OCI-LY7 (cell line): ENCODE results near the gene APOO. TPM values are rescaled to one million over a fixed set of nuclear protein-coding genes. Genes with fewer than 3 reads are reported as not detected.
"Not testable (repeated sequence)": the region's sequence is repeated elsewhere in the genome, so short reads cannot be mapped to it uniquely, and the experiment has no call there.

Experiments used
- BruUV-seq: library from RNA; stranded (reverse); fragments of 400-500 nt; replicated peaks from 2 replicates; lab custom pipeline; 2021; lab: Mats Ljungman, UMichigan
- CTCF ChIA-PET: fragments of 300-600 bp; sonication (Branson Sonifier 250); formaldehyde crosslinking; loops from one replicate; lab custom pipeline; 2022; ENCODE audit warnings: antibody characterized with exemption; ENCODE audit not compliant: unreplicated experiment; lab: Charles Lee
- POLR2A ChIA-PET: fragments of 300-600 bp; sonication (Branson Sonifier 250); formaldehyde crosslinking; loops from one replicate; lab custom pipeline; 2022; ENCODE audit warnings: antibody characterized with exemption; lab: Charles Lee
- DNase-seq: peaks from one replicate; pipeline ENCODE4 v3.0.0-alpha.2; 2015; ENCODE audit warnings: low spot score
- H2AFZ ChIP-seq: fragments of 200-600 bp; sonication (generic), shearing (Covaris generic); 2 replicates; pipeline ENCODE4 v1.6.1; 2014; ENCODE audit warnings: mild to moderate bottlenecking, antibody characterized with exemption, low read length, moderate library complexity
- H3K27ac ChIP-seq: fragments of 200-600 bp; sonication (generic); 2 replicates; pipeline ENCODE4 v1.5.1; 2014; ENCODE audit warnings: mixed run types, low read depth, mild to moderate bottlenecking, moderate library complexity, low read length, inconsistent platforms; ENCODE audit not compliant: poor library complexity, severe bottlenecking
- H3K36me3 ChIP-seq: fragments of 200-600 bp; sonication (generic); 2 replicates; pipeline ENCODE4 v1.6.1; 2014; ENCODE audit warnings: mild to moderate bottlenecking, antibody characterized with exemption, low read length, moderate library complexity, mixed read lengths; ENCODE audit not compliant: insufficient read depth
- H3K4me1 ChIP-seq: fragments of 200-600 bp; sonication (generic); 2 replicates; pipeline ENCODE4 v1.5.1; 2014; ENCODE audit warnings: mild to moderate bottlenecking, low read length; ENCODE audit not compliant: insufficient read depth, poor library complexity, severe bottlenecking
- H3K4me2 ChIP-seq: fragments of 200-600 bp; sonication (generic); 2 replicates; pipeline ENCODE4 v1.6.1; 2014; ENCODE audit warnings: mild to moderate bottlenecking, low read length
- H3K4me3 ChIP-seq: fragments of 200-600 bp; sonication (generic); 2 replicates; pipeline ENCODE4 v1.5.1; 2014; ENCODE audit warnings: mild to moderate bottlenecking, low read depth, low read length; ENCODE audit not compliant: poor library complexity, severe bottlenecking
- H3K79me2 ChIP-seq: fragments of 200-600 bp; sonication (generic); 2 replicates; pipeline ENCODE4 v1.6.1; 2016; ENCODE audit warnings: low read depth, mild to moderate bottlenecking, low read length, moderate library complexity, mixed read lengths; ENCODE audit not compliant: insufficient read depth
- H3K9me2 ChIP-seq: fragments of 200-600 bp; sonication (generic); 2 replicates; pipeline ENCODE4 v1.6.1; 2016; ENCODE audit warnings: mild to moderate bottlenecking, low read length, mixed read lengths; ENCODE audit not compliant: insufficient read depth
- H3K9me3 ChIP-seq: fragments of 200-600 bp; sonication (generic); 2 replicates; pipeline ENCODE4 v1.6.1; 2014; ENCODE audit warnings: mild to moderate bottlenecking, mixed run types, low read length, mixed read lengths
- H4K20me1 ChIP-seq: fragments of 200-600 bp; sonication (generic); 2 replicates; pipeline ENCODE4 v1.6.1; 2014; ENCODE audit warnings: mild to moderate bottlenecking, antibody characterized with exemption, low read length, moderate library complexity, mixed read lengths; ENCODE audit not compliant: insufficient read depth
- CTCF ChIP-seq: fragments of 200-600 bp; sonication (generic); conservative IDR thresholded peaks from 2 replicates; pipeline ENCODE4 v1.5.1; 2014; ENCODE audit warnings: mild to moderate bottlenecking, antibody characterized with exemption, low read length, moderate library complexity, mixed read lengths
- EZH2phosphoT487 ChIP-seq: fragments of 200-600 bp; sonication (generic); IDR thresholded peaks from 2 replicates; pipeline ENCODE4 v1.6.1; 2018; ENCODE audit warnings: low read depth, borderline replicate concordance, mild to moderate bottlenecking, mixed run types, antibody characterized with exemption, low read length, moderate library complexity, mixed read lengths
- intact Hi-C: fragments of 100-400 bp; cut with micrococcal nuclease; formaldehyde crosslinking; loops from one replicate; pipeline ENCODE4 v1.10.0; 2022; ENCODE audit not compliant: unreplicated experiment
- total RNA-seq, 2 experiments: library from RNA; depleted of rRNA in 1 of 2; stranded (reverse); fragments of >200 nt in 1 of 2; shearing (Covaris generic) in 1 of 2; gene quantifications; 2 replicates each; pipeline ENCODE4 v1.2.3, GENCODE V29; 2014 to 2022

Gene APOO
- total RNA-seq, 2 experiments from 2014 or later: 17.5 to 18.1 TPM

- peaks cover 10% of the 10 kb centered on the region for H3K4me1 ChIP-seq
- DNase-seq: no peak
- no peak overlapping the region for H3K4me3 ChIP-seq
- no peaks in the 10 kb centered on the region for H3K79me2 ChIP-seq
- no peaks in the 10 kb centered on the region for H4K20me1 ChIP-seq
- no peaks in the 10 kb centered on the region for H3K36me3 ChIP-seq
- no TSS peak for BruUV-seq
- H3K9me3 ChIP-seq: no peaks in the 10 kb centered on the region
- POLR2A ChIA-PET: no interaction called here
- intact Hi-C loops: no loop called here
- CTCF ChIA-PET: no interaction called here
- H3K4me2 ChIP-seq: no peak overlapping the region
- H3K27ac ChIP-seq: no peak overlapping the region
- no peaks in the 10 kb centered on the region for H3K9me2 ChIP-seq
- no peak overlapping the region for H2AFZ ChIP-seq
- no peak for TF ChIP-seq EZH2phosphoT487
- TF ChIP-seq CTCF: no peak
These were observed 10.8 kb downstream of the APOO start for GRCh38 chrX:23896981-23897380.

DNA sequence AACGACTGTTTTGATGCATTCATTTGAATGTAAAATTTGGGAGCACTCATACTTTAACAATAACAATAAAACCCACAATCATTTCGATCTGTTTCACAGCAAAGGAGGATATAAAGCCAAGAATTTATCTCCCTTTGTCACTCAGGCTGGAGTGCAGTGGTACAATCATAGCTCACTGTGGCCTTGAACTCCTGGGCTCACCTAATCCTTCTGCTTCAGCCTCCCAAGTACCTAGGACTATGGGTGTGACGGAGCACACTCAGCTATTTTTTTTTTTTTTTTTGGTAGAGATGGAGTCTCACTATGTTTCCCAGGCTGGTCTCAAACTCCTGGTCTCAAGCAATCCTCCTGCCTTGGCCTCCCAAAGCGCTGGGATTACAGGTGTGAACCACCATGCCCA lies 11.2 kb downstream of the APOO start:
- BruUV-seq, H3K4me1 ChIP-seq, H3K4me3 ChIP-seq, H3K9me2 ChIP-seq, H3K4me2 ChIP-seq, DNase-seq, H3K36me3 ChIP-seq, H3K79me2 ChIP-seq, H2AFZ ChIP-seq, intact Hi-C loops, H4K20me1 ChIP-seq, CTCF ChIA-PET, H3K9me3 ChIP-seq, POLR2A ChIA-PET, H3K27ac ChIP-seq: not testable (repeated sequence)

GRCh38 chrX:23894993-23895392 lies 12.7 kb downstream of the APOO start:
- H3K27ac ChIP-seq, H4K20me1 ChIP-seq, H3K79me2 ChIP-seq, CTCF ChIA-PET, H3K4me3 ChIP-seq, BruUV-seq, H3K36me3 ChIP-seq, H2AFZ ChIP-seq, DNase-seq, H3K9me3 ChIP-seq, H3K4me2 ChIP-seq, H3K9me2 ChIP-seq, intact Hi-C loops, H3K4me1 ChIP-seq: not testable (repeated sequence)
- POLR2A ChIA-PET: interaction anchor here (1.0 kb wide), 1 partner anchor 12 kb away, joined by 3 read pairs; no protein-coding TSS in a partner anchor

DNA sequence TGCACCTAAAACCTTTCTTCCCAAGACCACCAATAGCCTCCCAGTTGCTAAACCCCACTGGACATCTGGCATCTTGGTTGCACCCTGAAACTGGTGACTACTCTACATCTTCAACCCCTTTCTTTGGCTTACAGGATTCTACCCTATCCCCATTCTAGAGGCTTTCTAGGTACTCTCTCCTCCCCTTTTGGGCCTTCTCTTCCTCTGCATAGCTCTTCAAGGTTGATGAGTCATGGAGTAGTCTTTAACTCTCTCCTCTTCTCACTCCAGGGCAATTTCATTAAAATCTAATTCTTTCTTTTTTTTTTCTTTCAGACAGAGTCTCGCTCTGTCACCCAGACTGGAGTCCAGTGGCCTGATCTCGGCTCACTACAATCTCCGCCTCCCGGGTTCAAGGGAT lies 16.8 kb downstream of the APOO start:
- Histone ChIP-seq H3K4me3 (no peak overlapping the region), H3K36me3 (no peaks in the 10 kb centered on the region), H3K4me1 (no peaks in the 10 kb centered on the region), H3K9me2 (no peaks in the 10 kb centered on the region), H2AFZ (no peak overlapping the region), H3K79me2 (no peaks in the 10 kb centered on the region), H4K20me1 (no peaks in the 10 kb centered on the region), H3K27ac (no peak overlapping the region), H3K9me3 (no peaks in the 10 kb centered on the region), H3K4me2 (no peak overlapping the region)
- BruUV-seq: no TSS peak
- DNase-seq: no peak
- ChIA-PET CTCF (no interaction called here), POLR2A (no interaction called here)
- intact Hi-C loops: no loop called here
- TF ChIP-seq EZH2phosphoT487 (no peak), CTCF (no peak)
